IMR-90 (cell line): Measurements from ENCODE around the gene ONECUT2. TPM values are rescaled to one million over a fixed set of nuclear protein-coding genes. Genes with fewer than 3 reads are reported as not detected.
"Not testable (repeated sequence)": the region's sequence is repeated elsewhere in the genome, so short reads cannot be mapped to it uniquely, and the experiment has no call there.

Experiments
- ATAC-seq: fragments of 200-7000 bp; cut with Tn5 transposase; 2 replicates; pipeline ENCODE4 v1.9.1; 2020; ENCODE audit warnings: low read depth, mild to moderate bottlenecking, moderate library complexity
- BruUV-seq: library from RNA; stranded (reverse); fragments of 400-500 nt; replicated peaks from 2 replicates; lab custom pipeline; 2021; lab: Mats Ljungman, UMichigan
- CTCF ChIA-PET: fragments of 300-600 bp; formaldehyde crosslinking; extraction: SDS; loops from one replicate; lab custom pipeline; 2021; ENCODE audit warnings: antibody characterized with exemption; lab: Yijun Ruan, JAX
- POLR2A ChIA-PET: fragments of 300-600 bp; sonication (Branson Sonifier 250); formaldehyde crosslinking; loops from one replicate; lab custom pipeline; 2022; ENCODE audit warnings: antibody characterized with exemption; ENCODE audit not compliant: unreplicated experiment; lab: Charles Lee
- DNase-seq: peaks from one replicate; pipeline ENCODE4 v3.0.0; 2013
- H2AFZ ChIP-seq: replicated peaks from 2 replicates; pipeline ENCODE3; 2013; ENCODE audit warnings: low read length, mild to moderate bottlenecking; ENCODE audit not compliant: poor library complexity
- H2AK5ac ChIP-seq: 2 replicates; pipeline ENCODE4 v1.6.1; 2013; ENCODE audit warnings: low read depth, low read length, inconsistent platforms
- H2AK9ac ChIP-seq: replicated peaks from 2 replicates; pipeline ENCODE3; 2013; ENCODE audit warnings: mild to moderate bottlenecking, low read depth, low read length, moderate library complexity; ENCODE audit not compliant: poor library complexity
- H2BK120ac ChIP-seq: 2 replicates; pipeline ENCODE4 v1.6.1; 2013; ENCODE audit warnings: low read depth, low read length, inconsistent platforms
- H2BK15ac ChIP-seq: 3 replicates; pipeline ENCODE4 v1.6.1; 2013; ENCODE audit warnings: low read depth, low read length, inconsistent platforms
- H2BK20ac ChIP-seq: 2 replicates; pipeline ENCODE4 v1.6.1; 2013; ENCODE audit warnings: low read depth, mild to moderate bottlenecking, inconsistent platforms, low read length, moderate library complexity
- H2BK5ac ChIP-seq: 2 replicates; pipeline ENCODE4 v1.6.1; 2013; ENCODE audit warnings: mild to moderate bottlenecking, low read depth, low read length, inconsistent platforms; ENCODE audit not compliant: poor library complexity, severe bottlenecking
- H3K14ac ChIP-seq: replicated peaks from 2 replicates; pipeline ENCODE4 v1.6.1; 2013; ENCODE audit warnings: low read depth, low read length, inconsistent platforms
- H3K18ac ChIP-seq: 2 replicates; pipeline ENCODE4 v1.6.1; 2013; ENCODE audit warnings: low read depth, low read length, control low read depth
- H3K23ac ChIP-seq: 2 replicates; pipeline ENCODE4 v1.6.1; 2013; ENCODE audit warnings: low read depth, low read length, inconsistent platforms
- H3K27ac ChIP-seq: 2 replicates; pipeline ENCODE4 v1.5.1; 2013; ENCODE audit warnings: mild to moderate bottlenecking, control low read depth, low read length; ENCODE audit not compliant: insufficient read depth
- H3K27me3 ChIP-seq: 2 replicates; pipeline ENCODE4 v1.6.1; 2013; ENCODE audit warnings: low read length; ENCODE audit not compliant: control insufficient read depth, insufficient read depth
- H3K36me3 ChIP-seq: 2 replicates; pipeline ENCODE4 v1.6.1; 2013; ENCODE audit warnings: low read length, mixed read lengths; ENCODE audit not compliant: control insufficient read depth, insufficient read depth
- H3K4ac ChIP-seq: 2 replicates; pipeline ENCODE4 v1.6.1; 2013; ENCODE audit warnings: low read depth, low read length, inconsistent platforms
- H3K4me1 ChIP-seq: 2 replicates; pipeline ENCODE4 v1.6.1; 2013; ENCODE audit warnings: low read length, mixed read lengths; ENCODE audit not compliant: control insufficient read depth, insufficient read depth
- H3K4me2 ChIP-seq: 2 replicates; pipeline ENCODE4 v1.6.1; 2013; ENCODE audit warnings: low read depth, mild to moderate bottlenecking, control low read depth, low read length, moderate library complexity
- H3K4me3 ChIP-seq: 2 replicates; pipeline ENCODE4 v1.5.1; 2013; ENCODE audit warnings: low read depth, mild to moderate bottlenecking, control low read depth, low read length, moderate library complexity; ENCODE audit not compliant: insufficient read depth
- H3K56ac ChIP-seq: 2 replicates; pipeline ENCODE4 v1.6.1; 2013; ENCODE audit warnings: low read length, inconsistent platforms; ENCODE audit not compliant: insufficient read depth; ENCODE audit errors: extremely low read depth
- H3K79me1 ChIP-seq, 2 experiments: 2 replicates each; pipeline ENCODE4 v1.6.1; 2013; ENCODE audit warnings: low read length in 2 of 2, inconsistent platforms in 1 of 2, low read depth in 1 of 2
- H3K9ac ChIP-seq: 2 replicates; pipeline ENCODE4 v1.6.1; 2013; ENCODE audit warnings: low read depth, low read length, control low read depth
- H3K9me1 ChIP-seq: 2 replicates; pipeline ENCODE4 v1.6.1; 2013; ENCODE audit warnings: low read length, inconsistent platforms; ENCODE audit not compliant: insufficient read depth
- H3K9me3 ChIP-seq: 2 replicates; pipeline ENCODE4 v1.6.1; 2013; ENCODE audit warnings: low read length; ENCODE audit not compliant: control insufficient read depth, insufficient read depth
- H4K20me1 ChIP-seq: 2 replicates; pipeline ENCODE4 v1.6.1; 2013; ENCODE audit warnings: low read length, inconsistent platforms; ENCODE audit not compliant: insufficient read depth
- H4K5ac ChIP-seq: 2 replicates; pipeline ENCODE4 v1.6.1; 2013; ENCODE audit warnings: mild to moderate bottlenecking, low read depth, low read length, control low read depth
- H4K8ac ChIP-seq, 2 experiments: 2 replicates each; pipeline ENCODE4 v1.6.1; 2013; ENCODE audit warnings: low read depth in 2 of 2, low read length in 2 of 2, control low read depth in 1 of 2, inconsistent platforms in 1 of 2
- H4K91ac ChIP-seq: 2 replicates; pipeline ENCODE4 v1.6.1; 2013; ENCODE audit warnings: low read depth, low read length, inconsistent platforms; ENCODE audit not compliant: insufficient read depth
- dilution Hi-C: fragments of 300-500 bp; cut with HindIII; formaldehyde crosslinking; loops from one replicate; pipeline ENCODE4 v1.14.3; 2018; ENCODE audit warnings: low sequenced_read_pairs; ENCODE audit not compliant: unreplicated experiment
- in situ Hi-C: fragments of 300-500 bp; cut with MboI; formaldehyde crosslinking; loops from 3 replicates; pipeline ENCODE4 v1.14.3; 2019; ENCODE audit warnings: low sequenced_read_pairs, inconsistent platforms, mixed read lengths
- intact Hi-C: fragments of 100-400 bp; cut with micrococcal nuclease; formaldehyde crosslinking; loops from 2 replicates; pipeline ENCODE4 v1.10.0; 2022
- polyA plus RNA-seq, 3 experiments: library from polyadenylated mRNA; depleted of rRNA; stranded (reverse); fragments of >200 nt; gene quantifications; 2 replicates each; pipeline ENCODE4 v1.2.3, GENCODE V29; 2012; ENCODE audit warnings: low replicate concordance in 1 of 3
- total RNA-seq: library from RNA; depleted of rRNA; stranded (reverse); fragments of >200 nt; gene quantifications from 2 replicates; pipeline ENCODE4 v1.2.3, GENCODE V29; 2012

The ONECUT2 gene
- total and polyA plus RNA-seq, 2 of the 4 experiments (the other 2 are of a cell fraction) = under 0.01 to 0.02 TPM

- H2BK120ac ChIP-seq, H2AFZ ChIP-seq, H2BK15ac ChIP-seq, H3K9ac ChIP-seq, H3K4me2 ChIP-seq, CTCF ChIA-PET, H3K4me3 ChIP-seq, H3K27me3 ChIP-seq, DNase-seq, H3K4me1 ChIP-seq, H4K91ac ChIP-seq, H3K9me3 ChIP-seq, H3K18ac ChIP-seq, H3K79me1 ChIP-seq, H4K5ac ChIP-seq, intact Hi-C loops, ATAC-seq, H2AK5ac ChIP-seq, H3K9me1 ChIP-seq, in situ Hi-C loops, H2BK5ac ChIP-seq, H3K23ac ChIP-seq, BruUV-seq, H3K14ac ChIP-seq, H4K20me1 ChIP-seq, dilution Hi-C loops, H2AK9ac ChIP-seq, POLR2A ChIA-PET, H3K27ac ChIP-seq, H2BK20ac ChIP-seq, H4K8ac ChIP-seq, H3K4ac ChIP-seq, H3K36me3 ChIP-seq, H3K56ac ChIP-seq: not testable (repeated sequence)
Measured at GRCh38 chr18:57522348-57522747, 87.2 kb downstream of the ONECUT2 start.
